HEK293T (cell line): ENCODE data around the gene NT5M.

Experiments used
- ARNT ChIP-seq: fragments of 450-650 bp; IDR thresholded peaks from 2 replicates; pipeline ENCODE4 v1.6.1; 2017; ENCODE audit warnings: mild to moderate bottlenecking
- BHLHE40 ChIP-seq: fragments of 450-650 bp; IDR thresholded peaks from 2 replicates; pipeline ENCODE4 v1.6.1; 2016; ENCODE audit warnings: mild to moderate bottlenecking, moderate library complexity, borderline replicate concordance
- ELF4 ChIP-seq: fragments of 450-650 bp; IDR thresholded peaks from 2 replicates; pipeline ENCODE4 v1.6.1; 2017; ENCODE audit warnings: antibody characterized with exemption
- FOXA1 ChIP-seq: fragments of 450-650 bp; IDR thresholded peaks from 2 replicates; pipeline ENCODE4 v1.6.1; 2016; ENCODE audit warnings: mild to moderate bottlenecking
- FOXM1 ChIP-seq: fragments of 450-650 bp; IDR thresholded peaks from 2 replicates; pipeline ENCODE4 v1.6.1; 2017; ENCODE audit warnings: mild to moderate bottlenecking, borderline replicate concordance
- L3MBTL2 ChIP-seq: fragments of 450-650 bp; conservative IDR thresholded peaks from 2 replicates; pipeline ENCODE4 v1.6.1; 2016; ENCODE audit warnings: mild to moderate bottlenecking
- LEF1 ChIP-seq: fragments of 450-650 bp; IDR thresholded peaks from 2 replicates; pipeline ENCODE4 v1.6.1; 2017; ENCODE audit warnings: mild to moderate bottlenecking, borderline replicate concordance
- NFRKB ChIP-seq: fragments of 450-650 bp; IDR thresholded peaks from 2 replicates; pipeline ENCODE4 v1.6.1; 2016; ENCODE audit warnings: mild to moderate bottlenecking, moderate library complexity
- SP1 ChIP-seq: fragments of 450-650 bp; IDR thresholded peaks from 2 replicates; pipeline ENCODE4 v1.6.1; 2017
- SUZ12 ChIP-seq: fragments of 450-650 bp; IDR thresholded peaks from 2 replicates; pipeline ENCODE4 v1.6.1; 2016; ENCODE audit warnings: mild to moderate bottlenecking
- TARDBP ChIP-seq: fragments of 450-650 bp; IDR thresholded peaks from 2 replicates; pipeline ENCODE4 v1.6.1; 2016
- ZNF384 ChIP-seq: fragments of 450-650 bp; IDR thresholded peaks from 2 replicates; pipeline ENCODE4 v1.6.1; 2016
- TF ChIP-seq, protein P1 (sequence below): fragments of 450-650 bp; IDR thresholded peaks from 2 replicates; pipeline ENCODE4 v1.6.1; 2016

- TF ChIP-seq BHLHE40 (no peak), LEF1 (no peak), FOXM1 (no peak), ZNF384 (no peak), SUZ12 (no peak), ELF4 (no peak), L3MBTL2 (no peak), FOXA1 (no peak), SP1 (no peak), TARDBP (no peak), NFRKB (no peak), ARNT (no peak)
- TF ChIP-seq, protein P1, sequence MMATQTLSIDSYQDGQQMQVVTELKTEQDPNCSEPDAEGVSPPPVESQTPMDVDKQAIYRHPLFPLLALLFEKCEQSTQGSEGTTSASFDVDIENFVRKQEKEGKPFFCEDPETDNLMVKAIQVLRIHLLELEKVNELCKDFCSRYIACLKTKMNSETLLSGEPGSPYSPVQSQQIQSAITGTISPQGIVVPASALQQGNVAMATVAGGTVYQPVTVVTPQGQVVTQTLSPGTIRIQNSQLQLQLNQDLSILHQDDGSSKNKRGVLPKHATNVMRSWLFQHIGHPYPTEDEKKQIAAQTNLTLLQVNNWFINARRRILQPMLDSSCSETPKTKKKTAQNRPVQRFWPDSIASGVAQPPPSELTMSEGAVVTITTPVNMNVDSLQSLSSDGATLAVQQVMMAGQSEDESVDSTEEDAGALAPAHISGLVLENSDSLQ: no peak
Measured at GRCh38 chr17:17305281-17305801, 2.2 kb downstream of the NT5M start.
